Ishikawa (cell line): Measurements from ENCODE around the gene NOL9.
A peak's percentile ranks its signal among the peaks of the same experiment; 100 is the strongest.

Experiments used
- CEBPB ChIP-seq: IDR thresholded peaks from 2 replicates; pipeline ENCODE4 v1.6.1; 2012
- CREB1 ChIP-seq: IDR thresholded peaks from 2 replicates; pipeline ENCODE4 v1.6.1; 2012; ENCODE audit warnings: low read depth
- EGR1 ChIP-seq: IDR thresholded peaks from 2 replicates; pipeline ENCODE4 v1.6.1; 2012
- EP300 ChIP-seq: IDR thresholded peaks from 2 replicates; pipeline ENCODE4 v1.6.1; 2012; ENCODE audit warnings: borderline replicate concordance
- FOXM1 ChIP-seq: IDR thresholded peaks from 2 replicates; pipeline ENCODE4 v1.6.1; 2012; ENCODE audit warnings: low read depth, borderline replicate concordance
- MAX ChIP-seq: IDR thresholded peaks from 2 replicates; pipeline ENCODE4 v1.6.1; 2012
- NFIC ChIP-seq: IDR thresholded peaks from 2 replicates; pipeline ENCODE4 v1.6.1; 2012
- RAD21 ChIP-seq: IDR thresholded peaks from 2 replicates; pipeline ENCODE4 v1.6.1; 2012; ENCODE audit warnings: low read depth
- REST ChIP-seq: IDR thresholded peaks from 2 replicates; pipeline ENCODE4 v1.6.1; 2012; ENCODE audit warnings: low read depth, mild to moderate bottlenecking
- TAF1 ChIP-seq: IDR thresholded peaks from 2 replicates; pipeline ENCODE4 v1.6.1; 2012; ENCODE audit warnings: low read depth, mild to moderate bottlenecking
- TCF12 ChIP-seq: IDR thresholded peaks from 2 replicates; pipeline ENCODE4 v1.6.1; 2012; ENCODE audit warnings: low read depth
- TEAD4 ChIP-seq: IDR thresholded peaks from 2 replicates; pipeline ENCODE4 v1.6.1; 2012
- USF1 ChIP-seq: IDR thresholded peaks from 2 replicates; pipeline ENCODE4 v1.6.1; 2012
- YY1 ChIP-seq: IDR thresholded peaks from 2 replicates; pipeline ENCODE4 v1.6.1; 2012; ENCODE audit warnings: low read depth
- ZBTB7A ChIP-seq: IDR thresholded peaks from 2 replicates; pipeline ENCODE4 v1.6.1; 2012; ENCODE audit warnings: low read depth

The NOL9 gene

GRCh38 chr1:6554031-6554906 lies at the start of gene NOL9:
Gene NOL9 (minus strand): TSS chr1:6554513. CDS start chr1:6554502, 11 bp downstream.
- peak; percentile 87 for TF ChIP-seq ZBTB7A
- peak; percentile 36; the same call in 1 of the 2 replicates for TF ChIP-seq TEAD4
- no peak for TF ChIP-seq CREB1
- 0 out of 2 replicates have a peak, but pooled peaks have one; percentile 32 for TF ChIP-seq CEBPB
- peak; percentile 69 for TF ChIP-seq MAX
- TF ChIP-seq YY1: peak; percentile 96
- TF ChIP-seq RAD21: peak; percentile 44; the same call in 1 of the 2 replicates
- TF ChIP-seq TAF1: peak; percentile 96
- no peak for TF ChIP-seq FOXM1
- 0 out of 2 replicates have a peak, but pooled peaks have one; percentile 13 for TF ChIP-seq NFIC
- TF ChIP-seq TCF12: peak; percentile 71; the same call in 1 of the 2 replicates
- no peak for TF ChIP-seq REST
- peak; percentile 54; the same call in 1 of the 2 replicates for TF ChIP-seq EP300
- TF ChIP-seq EGR1: 0 out of 2 replicates have a peak, but pooled peaks have one; percentile 19
- TF ChIP-seq USF1: no peak

DNA sequence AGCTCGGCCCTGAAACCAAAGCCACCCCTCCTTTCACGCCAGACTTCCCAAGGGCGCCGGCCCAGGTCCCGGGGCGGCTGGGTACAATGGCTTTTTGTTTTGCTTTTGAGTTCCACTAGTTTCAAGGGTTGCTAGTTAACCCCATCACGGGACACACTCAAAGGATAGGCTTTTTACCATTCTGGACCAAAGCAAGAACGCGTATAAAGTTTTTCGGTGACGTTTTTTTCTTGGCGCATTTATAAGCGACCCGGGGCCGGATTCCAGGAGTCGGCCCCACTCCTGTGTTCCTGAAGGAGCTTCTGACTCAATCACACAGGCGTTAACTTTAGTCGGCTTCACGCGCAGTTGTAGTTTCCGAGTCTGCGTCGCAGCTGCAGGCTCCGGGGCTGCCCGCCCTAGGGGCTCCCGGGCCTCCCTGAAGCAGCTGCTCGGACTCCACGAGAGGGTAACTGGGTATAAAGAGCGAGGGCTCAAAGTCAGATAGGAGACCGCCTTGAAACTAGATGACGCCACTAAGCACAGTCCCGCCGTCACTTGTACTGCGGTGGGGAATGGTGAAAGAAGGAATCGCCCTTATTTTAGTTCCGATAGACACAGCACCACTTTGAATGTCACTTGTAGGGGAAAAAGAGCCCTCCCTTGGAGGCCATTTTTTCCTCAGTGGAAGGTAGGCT lies 49.1 kb upstream of the NOL9 start:
- TF ChIP-seq EP300 (no peak), TEAD4 (no peak), TCF12 (no peak), MAX (no peak), FOXM1 (no peak), EGR1 (no peak), RAD21 (no peak), USF1 (no peak), CEBPB (no peak), ZBTB7A (no peak), NFIC (no peak), YY1 (no peak), REST (no peak), CREB1 (no peak), TAF1 (no peak)

- TF ChIP-seq YY1: peak; percentile 59; the same call in 1 of the 2 replicates
- TF ChIP-seq USF1: 0 out of 2 replicates have a peak, but pooled peaks have one; percentile 1
- peak; percentile 82 for TF ChIP-seq ZBTB7A
- TF ChIP-seq TAF1: peak; percentile 61
- peak; percentile 66 for TF ChIP-seq EGR1
- TF ChIP-seq EP300: no peak; the same call in 1 of the 2 replicates
- TF ChIP-seq MAX: no peak
- no peak; the same call in 1 of the 2 replicates for TF ChIP-seq TEAD4
- TF ChIP-seq TCF12: peak; percentile 32; the same call in 1 of the 2 replicates
These were observed 48.4 kb upstream of the NOL9 start, which contains the start of gene KLHL21 for GRCh38 chr1:6602669-6603237. Gene KLHL21 (minus strand): TSS chr1:6602869. CDS start chr1:6602817, 52 bp downstream.
